KOPT-K1 (cell line): Measurements from ENCODE around the gene ARPC1B.
"Not testable (repeated sequence)": the region's sequence is repeated elsewhere in the genome, so short reads cannot be mapped to it uniquely, and the experiment has no call there.

ENCODE experiments used
- H3K27ac ChIP-seq: fragments of 200-600 bp; sonication (generic); 2 replicates; pipeline ENCODE4 v1.5.1; 2016; ENCODE audit warnings: antibody characterized with exemption, mild to moderate bottlenecking, low read depth, low read length; ENCODE audit not compliant: poor library complexity, severe bottlenecking
- H3K36me3 ChIP-seq: fragments of 200-600 bp; sonication (generic); 2 replicates; pipeline ENCODE4 v1.5.1; 2017; ENCODE audit warnings: antibody characterized with exemption, mild to moderate bottlenecking, low read length, moderate library complexity; ENCODE audit not compliant: insufficient read depth
- H3K9me3 ChIP-seq: fragments of 200-600 bp; sonication (generic); 2 replicates; pipeline ENCODE4 v1.5.1; 2017; ENCODE audit warnings: antibody characterized with exemption, low read length, mild to moderate bottlenecking; ENCODE audit not compliant: insufficient read depth, poor library complexity, severe bottlenecking

The ARPC1B gene

DNA sequence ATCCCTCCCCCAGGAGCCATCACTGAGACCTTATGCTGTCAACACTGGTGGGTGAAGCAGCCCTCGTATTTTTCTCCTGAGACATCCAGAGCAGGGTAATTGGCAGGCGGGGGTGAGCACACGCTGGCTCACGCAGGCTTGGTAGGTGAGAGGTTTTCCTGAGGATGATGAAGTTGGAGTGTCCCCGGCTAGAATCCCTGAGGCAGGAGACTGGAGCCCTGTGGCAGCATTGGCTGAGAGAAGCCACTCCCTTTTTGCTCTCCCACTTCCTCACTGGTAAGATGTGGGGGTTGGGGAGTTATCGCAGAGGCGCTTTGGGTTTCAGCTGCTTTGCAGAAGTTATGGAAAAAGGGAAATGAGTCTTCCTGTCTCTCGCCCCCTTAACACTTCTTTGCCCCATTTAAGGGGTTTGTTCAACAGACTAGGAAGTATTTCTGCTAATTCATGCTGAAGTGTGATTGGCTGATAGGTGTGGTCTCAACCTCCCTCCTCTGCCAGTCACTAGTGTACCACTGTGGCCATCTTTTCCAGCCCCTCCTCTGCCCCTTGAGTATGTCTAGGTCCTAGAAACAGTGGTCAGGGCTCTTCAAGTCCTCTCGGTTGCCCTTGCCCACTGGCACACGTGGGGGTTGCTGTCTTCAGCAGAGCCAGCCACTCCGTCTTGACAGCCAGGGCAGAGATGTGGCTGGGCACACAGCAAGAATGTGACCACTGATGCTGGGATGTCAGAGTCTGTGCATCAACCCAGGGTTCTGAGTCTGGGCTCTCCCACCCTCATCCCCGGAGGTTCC lies 5.7 kb downstream of the ARPC1B start:
- no peaks in the 10 kb centered on the region for H3K9me3 ChIP-seq
- peaks cover 75% of the 10 kb centered on the region for H3K36me3 ChIP-seq
- H3K27ac ChIP-seq, result peak overlapping the region; percentile 91

DNA sequence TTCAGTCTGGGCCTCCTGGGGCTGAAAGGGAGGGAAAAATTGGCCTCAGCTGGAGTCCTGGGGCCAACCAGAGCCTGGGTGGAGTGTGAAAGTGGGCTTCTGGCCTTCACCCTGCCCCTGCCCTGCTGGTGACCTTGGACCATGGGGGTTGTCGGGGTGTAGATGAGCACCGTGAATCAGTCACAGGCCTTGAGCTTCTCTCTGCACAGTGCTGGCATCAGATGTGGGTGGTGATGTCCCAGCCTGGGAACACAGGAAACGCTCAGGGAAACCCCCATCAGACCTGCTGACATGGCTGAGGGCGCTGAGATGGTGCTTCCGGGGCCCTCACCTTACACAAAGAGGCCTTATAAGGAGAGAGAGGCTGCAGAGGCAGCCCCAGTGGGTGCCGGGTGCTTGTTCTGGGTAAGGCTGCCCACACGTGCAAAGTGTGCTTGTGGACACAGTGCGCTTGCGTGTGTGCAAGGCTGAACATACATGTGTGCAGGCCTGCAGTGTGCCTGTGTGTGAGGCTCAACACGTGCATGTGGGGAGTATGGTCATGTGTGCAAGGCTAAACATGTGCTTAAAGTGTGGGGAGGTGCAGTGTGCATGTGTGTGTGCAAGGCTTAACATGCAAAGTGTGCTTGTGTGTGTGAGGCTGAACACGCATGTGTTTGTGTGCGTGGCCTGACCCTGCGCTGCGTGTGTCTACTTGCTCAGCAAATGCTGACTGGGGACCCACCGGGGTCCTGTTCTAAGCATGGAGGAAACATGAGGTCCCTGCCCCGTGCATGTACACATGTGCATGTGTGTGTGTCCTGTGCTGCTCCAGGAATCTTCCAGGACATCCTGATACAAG lies 6.5 kb downstream of the ARPC1B start:
- Histone ChIP-seq H3K36me3 (peaks cover 81% of the 10 kb centered on the region), H3K27ac (peak overlapping the region; percentile 91), H3K9me3 (no peaks in the 10 kb centered on the region)

DNA sequence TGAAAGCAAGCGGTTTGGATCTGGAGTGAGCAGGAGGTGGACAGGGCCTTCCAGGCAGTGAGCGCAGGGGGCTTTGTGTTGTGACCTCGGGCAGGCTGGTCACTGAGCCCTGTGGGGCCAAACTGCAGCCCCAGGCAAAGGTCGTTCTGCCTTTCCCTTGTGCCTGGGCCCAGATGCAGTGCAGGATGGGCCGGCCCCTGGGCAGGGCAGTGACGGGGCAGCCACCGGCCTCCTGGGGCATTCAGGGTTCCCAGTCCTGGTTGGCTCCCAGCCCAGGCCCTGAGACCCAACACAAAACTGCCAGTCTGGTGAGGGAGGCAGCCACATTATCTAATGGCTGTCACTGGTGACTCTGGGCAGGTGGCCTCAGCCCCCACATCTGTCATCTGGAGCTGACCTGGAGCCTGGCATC lies 7.1 kb downstream of the ARPC1B start:
- peak overlapping the region; percentile 91 for H3K27ac ChIP-seq
- no peaks in the 10 kb centered on the region for H3K9me3 ChIP-seq
- H3K36me3 ChIP-seq, result peaks cover 81% of the 10 kb centered on the region

DNA sequence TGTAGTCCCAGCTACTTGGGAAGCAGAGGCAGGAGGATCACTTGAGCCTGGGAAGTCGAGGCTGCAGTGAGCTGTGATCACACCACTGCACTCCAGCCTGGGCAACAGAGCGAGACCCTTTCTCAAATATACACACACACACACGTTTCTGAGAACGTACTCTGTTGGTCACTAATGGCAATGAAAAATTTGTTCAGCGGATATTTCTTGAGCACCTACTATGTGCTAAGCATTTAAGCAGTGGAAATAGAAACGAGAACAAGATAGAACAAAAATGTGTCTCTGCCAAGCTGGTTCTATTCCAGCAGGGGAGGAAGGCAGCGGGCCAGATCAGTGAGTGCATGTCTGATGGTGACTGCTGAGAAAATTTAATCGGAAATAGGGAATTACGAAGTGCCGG lies 8.7 kb downstream of the ARPC1B start:
- Histone ChIP-seq H3K36me3 (peaks cover 81% of the 10 kb centered on the region), H3K9me3 (no peaks in the 10 kb centered on the region), H3K27ac (no peak overlapping the region)

DNA sequence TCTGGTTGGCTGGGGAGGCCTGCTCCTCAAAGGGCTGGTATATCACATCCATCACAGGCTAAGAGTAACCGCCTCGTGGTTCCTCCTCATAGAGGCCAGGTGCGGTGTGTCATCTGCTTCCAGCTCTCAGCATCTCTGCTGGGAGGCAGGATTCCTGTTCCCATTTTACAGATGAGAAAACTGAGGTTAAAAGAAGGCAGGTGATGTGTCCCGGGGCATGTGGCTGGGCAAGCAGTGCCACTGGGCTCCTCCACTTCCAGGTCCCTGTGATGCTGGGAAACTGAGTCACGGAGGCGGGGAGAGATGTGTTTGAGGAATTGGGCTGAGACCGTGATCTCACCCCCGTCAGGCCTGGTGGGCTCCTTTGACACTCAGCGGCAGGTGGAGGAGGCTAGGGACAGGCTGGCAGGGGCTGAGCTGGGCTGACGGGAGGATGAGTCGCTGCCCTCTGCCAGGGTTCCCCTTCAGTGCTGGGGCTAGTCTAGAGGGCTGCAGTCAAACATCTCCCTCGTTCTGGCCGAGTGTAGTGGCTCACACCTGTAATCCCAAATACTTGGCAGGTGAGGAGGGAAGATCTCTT lies 9.4 kb downstream of the ARPC1B start:
- H3K36me3 ChIP-seq, result peaks cover 82% of the 10 kb centered on the region
- no peaks in the 10 kb centered on the region for H3K9me3 ChIP-seq
- no peak overlapping the region for H3K27ac ChIP-seq

DNA sequence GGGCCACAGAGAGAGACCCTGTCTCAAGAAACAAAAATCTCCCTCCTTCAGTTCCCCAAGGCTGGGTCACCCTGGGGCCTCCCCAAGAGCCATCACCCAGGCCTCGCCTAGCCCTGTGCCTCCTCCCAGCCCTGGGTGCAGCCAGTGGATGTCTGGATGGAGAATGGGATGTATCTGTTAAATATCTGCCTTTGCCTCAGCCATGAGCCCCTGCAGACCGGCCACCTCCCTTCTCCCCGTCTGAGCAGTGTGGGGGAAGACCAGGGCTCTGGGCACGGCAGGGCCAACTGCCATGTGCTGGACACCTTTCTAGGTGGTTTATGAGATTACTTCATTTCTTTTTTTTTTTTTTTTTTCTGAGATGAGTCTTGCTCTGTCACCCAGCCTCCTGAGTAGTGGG lies 10.0 kb downstream of the ARPC1B start:
- Histone ChIP-seq H3K9me3 (no peaks in the 10 kb centered on the region), H3K36me3 (peaks cover 81% of the 10 kb centered on the region), H3K27ac (no peak overlapping the region)

DNA sequence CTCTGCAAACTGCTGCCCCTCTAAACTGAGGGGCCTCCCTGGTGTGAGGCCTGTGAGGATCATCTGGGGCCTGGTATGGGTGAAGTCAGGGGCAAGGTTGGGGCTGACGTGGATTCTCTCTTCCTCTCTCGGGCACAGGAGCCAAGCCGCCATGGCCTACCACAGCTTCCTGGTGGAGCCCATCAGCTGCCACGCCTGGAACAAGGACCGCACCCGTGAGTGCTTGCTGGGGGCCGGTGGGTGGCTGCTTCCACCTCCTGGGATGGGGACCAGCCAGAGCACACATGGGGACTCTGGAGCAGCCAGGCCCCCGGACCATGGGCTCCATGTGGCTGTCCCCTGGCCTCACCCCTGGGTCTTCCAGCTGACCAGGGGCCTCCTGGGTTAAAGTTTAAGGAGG lies 11.0 kb downstream of the ARPC1B start:
- Histone ChIP-seq H3K9me3 (no peaks in the 10 kb centered on the region), H3K27ac (no peak overlapping the region), H3K36me3 (peaks cover 86% of the 10 kb centered on the region)

DNA sequence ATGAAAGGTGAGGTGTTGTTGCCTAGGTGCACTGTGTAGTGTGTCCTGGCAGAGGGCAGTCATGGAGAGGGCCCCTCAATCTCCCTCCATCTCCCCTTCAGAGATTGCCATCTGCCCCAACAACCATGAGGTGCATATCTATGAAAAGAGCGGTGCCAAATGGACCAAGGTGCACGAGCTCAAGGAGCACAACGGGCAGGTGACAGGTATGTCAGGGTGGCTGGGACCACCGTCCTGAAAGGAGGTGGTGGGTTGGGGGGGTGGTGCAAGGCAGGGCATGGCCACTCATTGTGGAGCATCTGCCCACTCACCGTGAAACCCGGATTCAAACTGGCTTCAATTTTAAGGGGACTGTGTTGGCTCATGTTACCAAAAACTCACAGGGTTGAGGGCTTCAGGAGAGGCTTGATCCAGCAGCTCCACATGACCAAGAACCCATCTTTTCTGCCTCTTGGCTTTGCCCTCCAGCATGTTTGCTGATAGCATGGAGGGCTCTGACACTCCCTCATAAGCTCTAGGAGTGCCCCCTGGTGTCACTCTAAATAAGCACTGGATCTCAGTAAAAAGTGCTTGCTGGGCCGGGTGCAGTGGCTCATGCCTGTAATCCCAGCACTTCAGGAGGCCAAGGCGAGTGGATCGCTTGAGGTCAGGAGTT lies 12.2 kb downstream of the ARPC1B start:
- peaks cover 90% of the 10 kb centered on the region for H3K36me3 ChIP-seq
- no peaks in the 10 kb centered on the region for H3K9me3 ChIP-seq

DNA sequence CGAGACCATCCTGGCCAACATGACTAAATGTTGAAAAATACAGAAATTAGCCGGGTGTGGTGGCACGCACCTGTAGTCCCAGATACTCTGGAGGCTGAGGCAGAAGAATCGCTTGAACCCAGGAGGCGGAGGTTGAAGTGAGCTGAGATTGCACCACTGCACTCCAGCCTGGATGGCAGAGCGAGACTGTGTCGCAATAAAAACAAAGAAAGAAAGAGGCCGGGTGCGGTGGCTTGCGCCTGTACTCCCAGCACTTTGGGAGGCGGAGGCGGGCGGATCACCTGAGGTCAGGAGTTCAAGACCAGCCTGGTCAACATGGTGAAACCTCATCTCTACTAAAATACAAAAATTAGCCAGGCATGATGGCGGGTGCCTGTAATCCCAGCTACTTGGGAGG lies 12.7 kb downstream of the ARPC1B start:
- not testable (repeated sequence) for H3K9me3 ChIP-seq, H3K27ac ChIP-seq
- peaks cover 90% of the 10 kb centered on the region for H3K36me3 ChIP-seq

More for the DNA sequence above, 12.2 kb downstream of the ARPC1B start:
- H3K27ac ChIP-seq, result no peak overlapping the region

DNA sequence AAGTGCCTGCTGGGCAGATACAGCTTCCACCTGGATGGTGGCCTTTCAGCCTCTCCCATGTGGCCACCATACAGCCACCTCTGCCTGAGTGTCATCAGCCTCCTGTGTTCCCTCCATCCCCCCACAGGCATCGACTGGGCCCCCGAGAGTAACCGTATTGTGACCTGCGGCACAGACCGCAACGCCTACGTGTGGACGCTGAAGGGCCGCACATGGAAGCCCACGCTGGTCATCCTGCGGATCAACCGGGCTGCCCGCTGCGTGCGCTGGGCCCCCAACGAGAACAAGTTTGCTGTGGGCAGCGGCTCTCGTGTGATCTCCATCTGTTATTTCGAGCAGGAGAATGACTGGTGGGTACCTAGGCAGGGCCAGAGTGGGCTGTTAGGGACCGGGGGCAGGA lies 13.4 kb downstream of the ARPC1B start:
- H3K36me3 ChIP-seq, result peaks cover 94% of the 10 kb centered on the region

DNA sequence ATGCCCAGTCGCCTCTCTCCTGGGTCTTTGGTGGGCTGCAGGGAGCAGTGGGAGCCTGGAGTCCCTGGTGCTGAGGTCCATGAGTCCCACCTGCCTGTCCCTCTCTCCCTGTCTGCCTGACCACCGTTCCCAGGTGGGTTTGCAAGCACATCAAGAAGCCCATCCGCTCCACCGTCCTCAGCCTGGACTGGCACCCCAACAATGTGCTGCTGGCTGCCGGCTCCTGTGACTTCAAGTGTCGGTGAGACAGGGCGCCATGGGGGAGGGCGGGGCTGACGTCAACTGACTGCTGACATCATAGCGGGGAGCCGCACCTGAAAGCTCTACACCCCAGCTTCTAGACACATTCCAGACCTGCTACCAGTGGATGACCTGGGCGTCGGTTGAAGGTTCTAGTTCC lies 15.2 kb downstream of the ARPC1B start:
- H3K36me3 ChIP-seq, result peaks cover 95% of the 10 kb centered on the region
- no peak overlapping the region for H3K27ac ChIP-seq
- no peaks in the 10 kb centered on the region for H3K9me3 ChIP-seq

More for the DNA sequence above, 13.4 kb downstream of the ARPC1B start:
- no peak overlapping the region for H3K27ac ChIP-seq
- H3K9me3 ChIP-seq, result no peaks in the 10 kb centered on the region

DNA sequence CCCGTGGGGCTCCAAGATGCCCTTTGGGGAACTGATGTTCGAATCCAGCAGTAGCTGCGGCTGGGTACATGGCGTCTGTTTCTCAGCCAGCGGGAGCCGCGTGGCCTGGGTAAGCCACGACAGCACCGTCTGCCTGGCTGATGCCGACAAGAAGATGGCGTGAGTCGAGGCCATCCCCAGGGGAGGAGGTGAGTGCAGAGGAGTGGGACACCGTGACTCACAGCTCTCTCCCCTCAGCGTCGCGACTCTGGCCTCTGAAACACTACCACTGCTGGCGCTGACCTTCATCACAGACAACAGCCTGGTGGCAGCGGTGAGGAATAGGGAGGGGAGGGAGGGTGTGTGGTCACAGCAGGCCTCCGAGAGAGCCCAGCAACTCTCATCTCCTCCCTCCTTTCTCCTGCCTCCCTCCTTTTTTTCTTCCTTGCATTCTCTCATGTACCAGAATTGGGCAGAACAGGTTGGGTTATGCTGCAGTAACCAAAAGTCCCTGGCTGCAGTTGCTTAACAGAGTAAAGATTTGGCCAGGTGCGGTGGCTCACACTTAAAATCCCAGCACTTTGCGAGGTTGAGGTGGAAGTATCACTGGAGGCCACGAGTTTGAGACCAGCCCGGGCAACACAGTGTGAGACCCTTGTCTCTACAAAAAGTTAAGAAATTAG lies 16.5 kb downstream of the ARPC1B start:
- peaks cover 98% of the 10 kb centered on the region for H3K36me3 ChIP-seq
- H3K27ac ChIP-seq, result no peak overlapping the region
- H3K9me3 ChIP-seq, result no peaks in the 10 kb centered on the region

DNA sequence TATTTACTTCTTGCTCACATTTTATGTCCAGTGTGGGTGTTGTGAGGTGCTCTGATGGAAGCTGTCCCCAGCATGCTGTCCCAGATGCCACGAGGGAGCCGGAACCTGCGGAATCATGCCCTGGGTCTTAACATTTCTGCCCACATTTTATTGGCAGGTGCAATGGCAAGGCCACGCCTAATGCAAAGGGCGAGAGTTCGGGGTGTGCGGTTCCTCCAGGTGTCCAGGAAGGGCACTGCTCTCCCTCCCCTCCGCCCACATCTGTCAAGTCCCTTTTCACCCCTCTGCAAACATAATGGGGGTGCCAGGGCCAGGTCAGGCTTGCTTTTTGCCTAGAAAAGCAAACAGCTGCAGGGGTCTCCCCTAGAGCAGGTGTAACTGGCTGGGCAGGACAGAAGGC lies 17.5 kb downstream of the ARPC1B start:
- Histone ChIP-seq H3K9me3 (no peaks in the 10 kb centered on the region), H3K36me3 (peaks cover 98% of the 10 kb centered on the region), H3K27ac (no peak overlapping the region)

DNA sequence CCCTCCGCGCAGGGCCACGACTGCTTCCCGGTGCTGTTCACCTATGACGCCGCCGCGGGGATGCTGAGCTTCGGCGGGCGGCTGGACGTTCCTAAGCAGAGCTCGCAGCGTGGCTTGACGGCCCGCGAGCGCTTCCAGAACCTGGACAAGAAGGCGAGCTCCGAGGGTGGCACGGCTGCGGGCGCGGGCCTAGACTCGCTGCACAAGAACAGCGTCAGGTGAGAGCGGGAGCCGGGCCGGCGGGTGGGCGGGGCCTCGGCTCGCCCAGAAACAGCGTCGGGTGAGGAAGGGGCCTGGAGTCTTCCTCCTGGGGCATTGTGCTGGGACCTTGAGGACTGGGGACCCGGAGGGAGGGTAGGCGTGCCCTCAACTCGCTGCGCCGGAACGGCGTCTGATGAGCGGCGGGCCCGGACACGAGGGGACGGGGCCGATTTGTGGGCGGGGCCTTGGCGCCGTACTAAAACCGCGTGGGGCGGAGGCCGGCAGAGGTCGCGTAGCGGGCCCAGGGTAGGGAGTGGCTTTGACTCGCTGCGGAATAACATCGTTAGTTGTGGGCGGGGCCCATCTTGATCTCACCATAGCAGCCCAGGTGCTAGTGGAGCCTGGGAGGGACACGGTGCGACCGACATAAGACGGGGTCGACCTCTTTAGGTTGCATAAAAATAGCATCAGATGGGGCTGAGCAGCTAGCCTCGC lies 18.3 kb downstream of the ARPC1B start:
- no peak overlapping the region for H3K27ac ChIP-seq
- H3K36me3 ChIP-seq, result peaks cover 98% of the 10 kb centered on the region

More for the DNA sequence above, 18.3 kb downstream of the ARPC1B start:
- no peaks in the 10 kb centered on the region for H3K9me3 ChIP-seq
